ENCODE results near the gene TRIM71.
A peak's percentile ranks its signal among the peaks of the same experiment; 100 is the strongest.
"Not testable (repeated sequence)": the region's sequence is repeated elsewhere in the genome, so short reads cannot be mapped to it uniquely, and the experiment has no call there.

Gene TRIM71

GRCh38 chr3:32791833-32792232, 26.0 kb upstream of the TRIM71 start:
- DNase-seq (ENCODE audit: low read depth), result no peak
- no peak overlapping the region for H3K4me3 ChIP-seq (ENCODE audit: low read depth, low read length)
- no peak for TF ChIP-seq CTCF (conservative IDR thresholded peaks at IDR 0.05; ENCODE audit: low read depth, low read length)

GRCh38 chr3:32794487-32795308, 23.1 kb upstream of the TRIM71 start:
- DNase-seq (ENCODE audit: low read depth), result peak; percentile 21

GRCh38 chr3:32796384-32796950, 21.3 kb upstream of the TRIM71 start:
- not testable (repeated sequence) for H3K4me3 ChIP-seq (ENCODE audit: low read depth, low read length); DNase-seq (ENCODE audit: low read depth)

More at GRCh38 chr3:32794487-32795308, 23.1 kb upstream of the TRIM71 start:
- no peak for TF ChIP-seq CTCF (conservative IDR thresholded peaks at IDR 0.05; ENCODE audit: low read depth, low read length)
- no peak overlapping the region for H3K4me3 ChIP-seq (ENCODE audit: low read depth, low read length)

DNA sequence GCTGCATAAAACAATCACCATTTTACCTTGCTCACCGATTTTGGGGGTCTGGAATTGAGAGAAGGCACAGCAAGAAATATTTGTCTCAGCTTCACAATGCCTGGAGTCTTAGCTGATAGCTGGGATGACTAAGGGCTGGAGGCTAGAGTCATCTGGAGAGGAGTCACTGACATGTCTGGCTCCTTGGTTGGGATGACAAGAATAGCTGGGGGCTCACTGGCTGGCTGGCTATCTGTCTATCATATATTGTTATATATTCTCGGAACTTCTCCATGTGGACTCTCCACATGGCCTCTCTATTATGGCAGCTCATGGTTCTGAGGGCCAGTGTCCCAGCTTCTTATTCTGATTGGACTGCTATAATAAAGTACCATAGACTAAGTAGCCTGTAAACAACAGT, 20.0 kb upstream of the TRIM71 start:
- no peak overlapping the region for H3K4me3 ChIP-seq (ENCODE audit: low read depth, low read length)
- no peak for TF ChIP-seq CTCF (conservative IDR thresholded peaks at IDR 0.05; ENCODE audit: low read depth, low read length)
- DNase-seq (ENCODE audit: low read depth), result no peak

DNA sequence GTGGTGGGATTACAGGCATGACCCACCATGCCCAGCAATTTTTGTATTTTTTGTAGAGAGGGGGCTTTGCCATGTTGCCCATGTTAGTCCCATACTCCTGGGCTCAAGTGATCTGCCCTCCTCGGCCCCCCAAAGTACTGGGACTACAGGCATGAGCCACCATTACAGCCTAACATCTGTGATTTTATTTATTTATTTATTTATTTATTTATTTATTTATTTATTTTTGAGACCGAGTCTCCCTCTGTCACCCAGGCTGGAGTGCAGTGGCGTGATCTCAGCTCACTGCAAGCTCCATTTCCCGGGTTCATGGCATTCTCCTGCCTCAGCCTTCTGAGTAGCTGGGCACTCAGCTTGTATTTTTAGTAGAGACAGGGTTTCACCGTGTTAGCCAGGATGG, 16.4 kb upstream of the TRIM71 start:
- not testable (repeated sequence) for H3K4me3 ChIP-seq (ENCODE audit: low read depth, low read length); DNase-seq (ENCODE audit: low read depth)

DNA sequence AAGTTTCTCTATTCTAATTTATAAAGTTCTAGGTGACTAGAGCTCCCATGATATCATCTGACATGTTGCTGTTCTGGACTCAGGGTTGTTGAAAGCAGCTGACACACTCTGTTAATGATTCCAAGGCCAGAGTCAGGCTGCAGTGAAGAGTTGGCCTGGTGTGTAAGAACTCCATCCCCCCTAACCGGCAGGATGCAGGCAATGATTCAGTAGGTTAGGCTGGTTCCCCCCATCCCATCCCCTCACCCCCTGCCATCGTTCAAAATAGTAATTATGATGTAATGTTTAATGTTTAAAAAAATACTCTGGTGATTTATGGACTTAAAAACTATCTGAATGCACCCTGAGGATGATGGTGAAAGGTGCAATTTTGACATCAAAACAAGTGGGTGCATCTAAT, 4.6 kb upstream of the TRIM71 start:
- H3K4me3 ChIP-seq (ENCODE audit: low read depth, low read length), result no peak overlapping the region
- DNase-seq (ENCODE audit: low read depth), result no peak
- TF ChIP-seq CTCF (conservative IDR thresholded peaks at IDR 0.05; ENCODE audit: low read depth, low read length), result no peak

DNA sequence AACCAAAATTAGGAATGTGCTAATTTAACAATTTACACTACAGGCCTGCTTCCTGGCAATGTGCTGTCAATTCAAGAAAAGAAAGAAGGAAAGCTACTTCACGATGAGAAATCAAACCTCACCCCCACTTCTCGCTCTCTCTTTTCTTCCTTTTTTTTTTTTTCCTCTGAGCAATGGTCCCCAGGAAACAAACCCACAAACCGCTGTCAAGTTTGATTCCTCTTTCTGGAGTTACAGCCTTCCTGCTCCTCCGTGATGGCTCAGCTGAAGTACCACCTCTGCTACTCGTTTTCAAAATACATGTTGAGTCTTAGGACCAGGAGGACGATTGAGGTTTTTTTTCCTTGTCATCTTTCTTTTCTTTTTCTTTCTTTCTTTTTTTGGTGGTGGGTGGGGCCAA, 3.4 kb upstream of the TRIM71 start:
- TF ChIP-seq CTCF (conservative IDR thresholded peaks at IDR 0.05; ENCODE audit: low read depth, low read length), result no peak
- H3K4me3 ChIP-seq (ENCODE audit: low read depth, low read length), result no peak overlapping the region
- no peak for DNase-seq (ENCODE audit: low read depth)

- no peak for DNase-seq (ENCODE audit: low read depth)
- H3K4me3 ChIP-seq (ENCODE audit: low read depth, low read length), result no peak overlapping the region
- TF ChIP-seq CTCF (conservative IDR thresholded peaks at IDR 0.05; ENCODE audit: low read depth, low read length), result no peak
Observed at GRCh38 chr3:32815841-32816438, 1.9 kb upstream of the TRIM71 start.
